ENCODE results near the gene RNF152.

RNF152 gene

DNA sequence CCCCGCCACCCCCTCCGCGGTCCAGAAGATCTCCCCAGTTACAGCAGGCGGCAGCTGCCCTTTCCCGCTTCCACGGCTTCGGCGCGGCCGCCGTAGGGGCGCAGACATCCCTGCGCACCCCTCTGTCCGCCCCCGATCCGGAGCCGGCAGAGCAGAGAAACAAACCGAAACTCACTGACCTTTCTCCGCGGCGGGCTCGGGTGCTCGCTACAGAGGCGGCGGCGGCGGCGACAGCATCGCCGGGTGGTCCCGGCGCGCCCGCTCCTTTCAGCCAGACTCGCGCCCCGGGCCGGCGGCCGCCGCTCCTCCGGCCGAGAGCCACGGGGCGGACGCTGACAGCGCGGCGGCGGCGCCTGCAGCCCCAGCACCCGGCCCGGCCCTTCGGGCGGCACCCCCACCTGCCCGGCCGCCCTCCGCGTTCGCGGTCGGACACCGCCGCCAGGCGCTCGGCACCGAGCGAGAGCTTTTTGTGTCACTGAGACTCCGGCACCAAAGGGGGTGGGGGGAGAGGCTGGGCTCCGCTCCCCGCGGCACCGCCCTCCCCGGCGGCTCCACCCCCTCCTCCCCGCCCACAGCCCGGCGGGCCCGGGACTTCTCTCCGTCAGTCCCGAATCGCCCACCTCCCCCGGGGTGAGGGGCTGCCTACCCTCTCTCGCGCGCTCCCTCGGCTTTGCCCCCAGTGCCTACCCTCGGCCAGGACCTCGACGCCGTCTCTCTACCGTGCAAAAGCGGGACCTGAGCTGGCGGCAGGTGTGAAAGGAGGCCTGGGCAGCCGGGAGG is 1.4 kb upstream of the RNF152 start:
- DNase-seq = peak; percentile 73

GRCh38 chr18:61893309-61893970 is 633 bp upstream of the RNF152 start:
- DNase-seq = peak; percentile 8

DNA sequence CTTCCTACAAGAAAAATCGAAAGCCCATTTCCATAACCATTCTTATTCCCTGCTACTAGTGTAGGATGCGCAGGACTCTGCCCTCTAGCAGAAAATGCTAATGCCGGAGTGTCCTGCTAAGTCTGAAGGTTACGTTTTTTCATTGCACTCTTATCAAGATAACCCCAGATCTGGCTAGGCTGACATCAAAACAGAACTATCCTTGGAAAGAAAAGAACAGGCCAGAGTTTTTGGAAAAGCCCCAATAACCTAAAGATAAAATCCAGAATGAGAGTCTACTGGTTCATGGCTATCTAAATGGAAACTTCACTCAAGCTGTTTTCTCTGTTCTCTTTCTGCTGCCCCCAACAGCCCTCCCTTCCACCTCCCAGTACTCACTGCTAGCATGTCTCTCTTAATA is 913 bp downstream of the RNF152 start:
- no peak for DNase-seq

- DNase-seq = no peak
These were observed 1.5 kb downstream of the RNF152 start for GRCh38 chr18:61891271-61891670.

DNA sequence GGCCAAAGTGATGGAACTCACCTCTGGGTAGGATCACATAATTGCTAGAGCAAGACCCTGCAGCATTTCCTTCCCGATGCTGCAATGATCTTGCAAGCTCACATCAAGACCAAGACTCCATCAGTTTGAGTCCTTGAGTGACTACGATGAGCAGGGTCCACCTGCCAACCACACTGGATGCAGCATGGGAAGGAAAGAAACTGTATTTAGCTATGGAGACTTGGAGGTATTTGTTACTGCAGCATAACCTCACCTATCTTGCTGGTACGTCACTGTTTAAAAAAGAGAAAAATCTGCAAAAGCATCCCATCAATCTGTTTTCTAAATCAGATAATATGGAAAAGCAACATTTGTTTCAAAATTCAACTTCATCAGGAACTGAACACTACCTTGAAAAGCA is 2.5 kb downstream of the RNF152 start:
- no peak for DNase-seq

DNA sequence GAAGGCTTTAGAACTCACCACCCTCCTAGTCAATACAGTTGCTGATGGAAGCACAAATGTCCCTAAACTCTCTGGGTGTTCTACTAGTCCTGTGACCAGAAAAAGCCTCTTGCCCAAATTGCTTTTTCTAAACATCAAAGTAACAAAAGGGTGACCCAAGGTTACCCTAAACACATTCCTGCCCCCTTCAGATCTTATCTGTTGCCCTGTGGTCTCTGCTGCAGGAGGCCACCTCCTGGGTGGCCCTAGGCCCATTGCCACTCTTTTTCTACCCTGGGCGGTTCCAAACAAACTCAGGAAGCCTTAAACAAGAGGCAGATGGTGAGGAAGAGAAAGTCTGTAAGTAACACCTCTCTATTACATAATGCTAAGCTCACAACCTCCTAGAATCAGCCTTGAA is 3.3 kb downstream of the RNF152 start:
- DNase-seq = no peak

DNA sequence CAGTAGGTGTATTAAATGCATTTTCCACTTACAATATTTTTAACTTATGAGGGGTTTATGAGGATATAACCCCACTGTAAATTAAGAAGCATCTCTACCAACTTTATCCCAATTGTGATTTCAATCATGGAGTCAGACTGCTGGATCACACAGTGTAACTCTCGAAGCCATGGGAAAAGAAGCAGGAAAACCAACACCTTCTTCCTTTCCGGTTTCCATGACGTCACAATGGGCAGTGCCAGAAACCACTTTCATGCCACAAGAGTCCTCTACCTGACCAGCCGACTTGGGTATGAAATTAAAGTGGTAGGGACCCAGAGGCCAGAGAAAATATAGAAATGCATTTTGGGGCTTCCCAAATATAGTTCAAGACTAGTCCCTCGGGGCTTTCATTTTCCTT is 4.2 kb downstream of the RNF152 start:
- no peak for DNase-seq

DNA sequence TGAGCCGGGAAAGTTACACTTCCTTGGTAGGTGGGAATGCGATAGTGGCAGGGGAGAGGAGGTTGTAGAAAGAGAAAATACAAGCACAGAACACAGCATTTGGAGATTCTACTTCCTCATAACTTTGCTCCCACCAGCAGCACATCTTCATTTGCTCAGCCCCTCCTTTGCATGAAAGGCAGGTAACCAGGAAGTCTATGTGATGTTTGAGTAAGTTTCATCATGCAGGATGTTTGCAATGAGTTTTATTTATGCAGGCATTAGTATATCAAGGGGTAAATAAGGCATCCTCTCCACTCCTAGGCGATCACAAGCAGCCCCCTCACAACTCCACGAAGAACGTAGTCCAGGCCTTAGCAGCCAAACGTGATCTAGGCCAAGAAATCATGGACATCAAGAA is 5.0 kb downstream of the RNF152 start:
- no peak for DNase-seq

DNA sequence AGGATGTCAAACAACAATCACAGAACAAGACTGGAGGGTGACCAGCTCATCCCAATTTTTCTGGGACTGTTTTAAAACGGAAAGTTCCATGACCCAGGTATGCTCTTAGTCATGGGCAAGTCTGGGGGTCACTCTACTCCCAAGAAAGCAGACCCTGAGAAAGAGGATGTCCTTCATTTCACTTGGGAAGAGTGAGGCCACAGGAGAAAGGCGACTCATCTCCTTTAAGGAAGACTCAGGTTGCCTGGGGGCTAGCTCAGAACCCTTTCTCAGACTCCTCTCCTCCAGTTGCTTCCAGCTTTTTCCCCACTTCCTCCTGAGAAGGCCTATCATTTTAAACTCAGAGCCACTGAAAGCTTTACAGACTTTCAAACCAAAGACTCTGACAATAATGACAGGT is 9.3 kb downstream of the RNF152 start:
- DNase-seq = no peak

DNA sequence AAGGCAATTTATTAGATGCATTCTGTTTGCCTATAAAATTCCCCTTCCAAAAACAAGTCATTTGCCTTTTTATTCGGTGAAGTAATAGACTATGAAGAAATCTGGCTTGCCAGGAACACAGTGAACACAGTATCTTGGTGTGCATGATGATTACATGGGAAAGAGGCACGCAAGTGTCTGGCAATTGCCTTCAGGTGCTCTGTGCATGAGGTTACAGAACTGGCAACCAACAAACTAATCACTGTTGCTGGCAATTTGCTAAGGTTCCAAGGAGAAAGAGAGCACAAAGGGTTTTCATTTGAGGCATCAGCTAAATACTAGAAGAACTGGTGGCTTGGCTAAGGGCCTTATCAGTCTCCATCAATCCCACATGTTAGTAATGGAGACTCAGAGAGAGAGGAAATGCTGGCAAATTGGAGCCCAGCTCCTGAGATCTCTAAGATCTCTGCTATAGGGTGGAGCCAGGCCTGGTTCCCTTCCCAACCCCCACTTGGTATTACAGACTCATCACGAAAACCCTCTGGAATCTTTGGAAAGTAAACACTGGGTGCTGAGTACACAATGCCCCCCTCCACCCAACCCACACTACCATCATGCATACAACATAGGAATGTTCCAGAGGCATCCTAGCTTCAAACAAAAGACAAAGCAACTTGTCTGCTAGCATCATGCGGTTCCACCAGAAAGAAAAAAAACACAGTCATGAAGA is 10.4 kb downstream of the RNF152 start:
- DNase-seq = no peak

DNA sequence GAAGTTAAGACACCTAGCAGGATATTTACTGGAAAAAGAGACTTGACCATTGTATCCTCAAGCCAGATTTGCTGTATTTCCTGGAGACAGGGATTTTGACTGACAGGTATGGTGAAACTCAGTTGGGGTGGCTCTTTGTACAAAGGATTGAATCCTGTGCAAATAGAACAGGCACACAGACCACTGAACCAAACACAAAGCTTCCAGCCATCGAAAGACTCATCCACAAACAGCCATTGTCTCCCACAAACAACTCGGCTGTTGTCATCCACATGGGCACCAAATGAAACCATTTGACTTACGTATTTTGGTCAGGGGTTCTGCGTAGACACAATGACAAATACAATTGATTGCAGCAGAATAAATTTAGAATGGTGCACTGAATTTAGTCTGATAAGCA is 15.9 kb downstream of the RNF152 start:
- no peak for DNase-seq

DNA sequence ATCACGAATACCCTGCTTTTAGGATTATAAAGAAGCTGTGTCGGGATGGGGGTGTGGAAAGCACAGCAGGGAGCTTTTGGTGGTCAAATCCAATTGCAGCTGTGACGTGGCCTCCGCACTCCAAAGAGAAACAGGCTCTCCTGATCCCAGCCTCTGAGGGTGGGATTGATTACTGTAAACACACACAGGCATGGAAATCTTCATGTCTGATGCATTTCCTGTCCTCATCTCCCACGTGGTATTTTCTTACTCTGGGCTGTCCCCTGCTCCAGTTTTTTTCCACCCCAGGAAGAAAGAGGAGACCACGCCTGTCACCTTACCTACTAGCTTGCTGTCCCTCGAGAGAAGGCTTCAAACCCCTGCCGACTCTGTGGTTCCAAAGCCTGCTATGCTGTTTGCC is 22.7 kb downstream of the RNF152 start:
- DNase-seq = no peak

- DNase-seq = no peak
These were observed 23.2 kb downstream of the RNF152 start for GRCh38 chr18:61869636-61870035.

DNA sequence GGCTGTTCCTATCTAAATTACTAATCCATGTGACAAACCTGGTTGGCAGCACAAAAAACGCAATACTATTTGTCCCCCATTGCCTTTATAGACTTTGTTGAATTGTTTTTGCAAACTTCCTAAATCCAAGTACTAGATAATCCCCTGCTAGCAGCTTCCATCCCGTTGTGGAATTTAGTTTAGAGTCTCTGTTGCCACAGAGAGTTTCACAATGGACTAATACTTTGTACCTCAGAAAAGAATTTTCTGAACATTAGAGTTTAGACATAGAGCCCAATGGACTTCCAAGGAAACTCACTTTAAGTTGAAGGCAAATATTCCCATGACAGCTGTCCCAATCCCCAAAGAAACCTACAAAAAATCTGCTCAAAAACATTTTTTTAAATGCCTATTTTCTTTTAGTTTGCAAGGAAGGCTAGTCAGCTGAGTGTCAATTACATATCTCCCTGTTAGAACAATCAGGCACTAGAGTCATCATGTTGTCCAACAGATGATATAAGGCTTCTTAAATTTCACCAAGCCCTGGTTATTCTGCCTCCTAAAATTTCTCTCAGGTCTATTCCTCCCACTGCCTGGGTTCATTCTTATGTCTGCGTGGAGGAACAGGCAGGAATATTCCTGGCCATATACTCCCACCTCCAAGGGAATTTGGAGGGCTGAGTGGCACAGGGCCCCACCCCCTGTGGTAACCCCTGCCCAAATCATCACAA is 27.2 kb downstream of the RNF152 start:
- DNase-seq = no peak

DNA sequence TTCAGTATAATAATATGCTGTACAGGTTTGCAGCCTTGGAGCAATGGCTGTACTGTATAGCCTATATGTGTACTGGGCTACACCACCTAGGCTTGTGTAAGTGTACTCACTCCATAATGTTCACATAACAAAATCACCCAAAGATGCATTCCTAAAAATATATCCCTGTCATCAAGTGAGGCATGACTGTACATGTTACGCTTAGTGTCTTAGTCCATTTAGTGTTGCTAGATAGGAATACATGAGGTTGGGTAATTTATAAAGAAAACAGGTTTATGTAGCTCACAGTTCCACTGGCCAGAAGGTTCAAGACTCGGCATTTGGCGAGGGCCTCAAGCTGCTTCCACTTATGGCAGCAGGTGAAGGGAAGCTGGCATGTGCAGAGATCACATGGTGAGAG is 31.4 kb downstream of the RNF152 start:
- DNase-seq = no peak

DNA sequence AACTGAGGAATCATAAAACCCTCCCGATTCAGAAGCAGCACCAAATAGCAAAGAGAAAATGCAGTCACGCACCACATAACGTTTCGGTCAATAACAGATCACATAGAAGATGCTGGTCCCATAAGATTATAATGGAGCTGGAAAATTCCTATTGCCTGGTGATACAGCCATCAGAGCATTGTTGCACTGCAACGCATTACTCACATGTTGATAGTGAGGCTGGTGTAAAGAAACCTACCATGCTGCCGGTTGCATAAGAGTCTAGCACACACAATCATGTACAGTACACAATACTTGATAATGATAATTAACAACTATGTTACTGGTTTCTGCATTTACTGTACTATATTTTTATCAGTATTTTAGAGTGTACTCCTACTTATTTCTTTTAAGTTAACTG is 32.5 kb downstream of the RNF152 start:
- no peak for DNase-seq

- DNase-seq = no peak
These were observed 33.7 kb downstream of the RNF152 start for GRCh38 chr18:61859113-61859512.

- no peak for DNase-seq
These were observed 36.1 kb downstream of the RNF152 start for GRCh38 chr18:61856678-61857077.

- DNase-seq = no peak
These were observed 37.1 kb downstream of the RNF152 start for GRCh38 chr18:61855449-61856378.

- DNase-seq = no peak
These were observed 38.0 kb downstream of the RNF152 start for GRCh38 chr18:61854578-61855448.

- DNase-seq = no peak
These were observed 39.0 kb downstream of the RNF152 start for GRCh38 chr18:61853855-61854254.

Data from CD4-positive, alpha-beta T cell treated with Interleukin-17A for 1 hour (primary cell).